GM12878 (cell line): ENCODE results near the gene GTF2B.

ENCODE experiments used
- CTCF ChIP-seq, 3 experiments: IDR thresholded peaks in 2 of 3; conservative IDR thresholded peaks in 1 of 3; 2 replicates each; pipeline ENCODE4 v1.5.1; 2011; ENCODE audit warnings: low read depth in 3 of 3, low read length in 3 of 3, mild to moderate bottlenecking in 3 of 3, control low read depth in 2 of 3, moderate library complexity in 2 of 3, inconsistent platforms in 1 of 3, mixed read lengths in 1 of 3; ENCODE audit not compliant: control insufficient read depth in 2 of 3, insufficient read depth in 1 of 3; ENCODE audit errors: extremely low read depth in 1 of 3
- POLR2A ChIP-seq: IDR thresholded peaks from 2 replicates; pipeline ENCODE4 v1.6.1; 2011; ENCODE audit warnings: low read depth, mild to moderate bottlenecking, low read length
- ZBED1 ChIP-seq: IDR thresholded peaks from 2 replicates; pipeline ENCODE4 v1.6.1; 2016; ENCODE audit warnings: borderline replicate concordance

DNA sequence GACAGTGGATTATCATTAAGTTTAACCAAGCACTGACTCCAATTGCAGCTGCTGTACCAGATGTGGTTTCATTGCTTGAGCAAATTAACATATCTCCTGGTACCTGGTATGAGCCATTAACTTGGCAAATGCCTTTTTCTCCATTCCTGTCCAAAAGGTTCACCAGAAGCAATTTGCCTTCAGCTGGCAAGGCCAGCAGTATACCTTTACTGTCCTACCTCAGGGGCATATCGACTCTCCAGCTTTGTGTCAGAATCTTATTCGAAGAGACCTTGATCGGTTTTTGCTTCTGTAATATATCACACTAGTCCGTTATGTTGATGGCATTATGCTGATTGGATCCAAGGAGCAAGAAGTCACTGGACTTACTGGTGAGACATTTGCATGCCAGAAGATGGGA, 9.5 kb upstream of the GTF2B start:
- TF ChIP-seq ZBED1 (no peak), CTCF (IDR thresholded peaks at IDR 0.05 in 2 of 3, conservative IDR thresholded peaks at IDR 0.05 in 1 of 3; ENCODE audit: control insufficient read depth in 2 of 3, extremely low read depth in 1 of 3, insufficient read depth in 1 of 3, low read depth in 3 of 3, low read length in 3 of 3) (no peak), POLR2A (no peak)
